Esophagus squamous epithelium (tissue), 4 donors: ENCODE measurements around the gene GEMIN7.

Experiments
- CTCF ChIP-seq, 6 experiments: fragments of 450-650 bp in 4 of 6; fragments of 200-600 bp in 2 of 6; sonication (generic) in 2 of 6; IDR thresholded peaks; one replicate each; pipeline ENCODE4 v1.5.1; 2016 to 2019; ENCODE audit warnings: antibody characterized with exemption in 6 of 6, mild to moderate bottlenecking in 4 of 6, moderate library complexity in 4 of 6
- POLR2A ChIP-seq, 4 donors: fragments of 450-650 bp; IDR thresholded peaks; one replicate each; pipeline ENCODE4 v1.6.1; 2017; ENCODE audit warnings: antibody characterized with exemption in 4 of 4, mild to moderate bottlenecking in 4 of 4, moderate library complexity in 3 of 4

GRCh38 chr19:45136507-45137178 lies 57.6 kb downstream of the GEMIN7 start:
- no peak for TF ChIP-seq CTCF (IDR thresholded peaks at IDR 0.05)
- no peak for TF ChIP-seq POLR2A (IDR thresholded peaks at IDR 0.05)
